Liver (tissue), 9 donors: Measurements from ENCODE around the gene KIF9. TPM values are rescaled to one million over a fixed set of nuclear protein-coding genes. Genes with fewer than 3 reads are reported as not detected.

Source experiments
- DNase-seq: peaks from one replicate; pipeline ENCODE4 v3.0.0-alpha.2; 2017; ENCODE audit warnings: low spot score
- H3K27ac ChIP-seq, 2 donors: one replicate each; pipeline ENCODE4 v1.7.0; 2013; ENCODE audit warnings: inconsistent platforms in 2 of 2, low read length in 2 of 2, control low read depth in 1 of 2, low read depth in 1 of 2, mild to moderate bottlenecking in 1 of 2
- H3K27me3 ChIP-seq, 4 donors: one replicate each; pipeline versions ENCODE4 v1.6.1 to v1.7.0; 2013; ENCODE audit warnings: low read length in 3 of 4, inconsistent platforms in 1 of 4, mild to moderate bottlenecking in 1 of 4, moderate library complexity in 1 of 4; ENCODE audit not compliant: control insufficient read depth in 4 of 4, insufficient read depth in 4 of 4
- H3K36me3 ChIP-seq, 4 donors: one replicate each; pipeline versions ENCODE4 v1.6.1 to v1.7.0; 2013; ENCODE audit warnings: low read length in 3 of 4, mild to moderate bottlenecking in 3 of 4, low read depth in 1 of 4, moderate library complexity in 1 of 4; ENCODE audit not compliant: control insufficient read depth in 4 of 4, insufficient read depth in 3 of 4
- H3K4me1 ChIP-seq, 4 donors: one replicate each; pipeline versions ENCODE4 v1.6.1 to v1.7.0; 2013; ENCODE audit warnings: low read length in 3 of 4, mild to moderate bottlenecking in 3 of 4, moderate library complexity in 1 of 4; ENCODE audit not compliant: control insufficient read depth in 4 of 4, insufficient read depth in 4 of 4
- H3K4me3 ChIP-seq, 3 donors: one replicate each; pipeline versions ENCODE4 v1.6.1 to v1.7.0; 2013; ENCODE audit warnings: low read length in 3 of 3, control low read depth in 1 of 3, low read depth in 1 of 3, mild to moderate bottlenecking in 1 of 3
- H3K9ac ChIP-seq, 2 donors: one replicate each; pipeline ENCODE4 v1.7.0; 2013; ENCODE audit warnings: low read length in 2 of 2, mild to moderate bottlenecking in 2 of 2, moderate library complexity in 2 of 2, control low read depth in 1 of 2, low read depth in 1 of 2
- H3K9me3 ChIP-seq, 4 donors: one replicate each; pipeline versions ENCODE4 v1.6.1 to v1.7.0; 2013; ENCODE audit warnings: low read length in 3 of 4; ENCODE audit not compliant: control insufficient read depth in 4 of 4
- EGR1 ChIP-seq, 2 donors: IDR thresholded peaks; 2 replicates each; pipeline ENCODE4 v1.6.1; 2016 to 2018; ENCODE audit warnings: antibody characterized with exemption in 2 of 2, low read depth in 2 of 2
- FOXA2 ChIP-seq: IDR thresholded peaks from 2 replicates; pipeline ENCODE4 v1.6.1; 2016; ENCODE audit warnings: antibody characterized with exemption
- HNF4A ChIP-seq, 2 donors: conservative IDR thresholded peaks; 2 replicates each; pipeline ENCODE4 v1.6.1; 2016; ENCODE audit warnings: antibody characterized with exemption in 2 of 2, mild to moderate bottlenecking in 2 of 2
- HNF4G ChIP-seq: IDR thresholded peaks from 2 replicates; pipeline ENCODE4 v1.6.1; 2016; ENCODE audit warnings: antibody characterized with exemption
- JUND ChIP-seq, 2 donors: IDR thresholded peaks; 2 replicates each; pipeline ENCODE4 v1.6.1; 2016; ENCODE audit warnings: antibody characterized with exemption in 2 of 2
- NR2F2 ChIP-seq: IDR thresholded peaks from 2 replicates; pipeline ENCODE4 v1.6.1; 2016; ENCODE audit warnings: antibody characterized with exemption
- RAD21 ChIP-seq, 2 donors: IDR thresholded peaks; 2 replicates each; pipeline ENCODE4 v1.6.1; 2016; ENCODE audit warnings: antibody characterized with exemption in 2 of 2, mild to moderate bottlenecking in 2 of 2
- RXRA ChIP-seq, 2 donors: IDR thresholded peaks; 2 replicates each; pipeline ENCODE4 v1.6.1; 2017 to 2018; ENCODE audit warnings: antibody characterized with exemption in 2 of 2, mild to moderate bottlenecking in 1 of 2
- SP1 ChIP-seq: IDR thresholded peaks from 2 replicates; pipeline ENCODE4 v1.6.1; 2018; ENCODE audit warnings: antibody characterized with exemption, mild to moderate bottlenecking
- TAF1 ChIP-seq: conservative IDR thresholded peaks from 2 replicates; pipeline ENCODE4 v1.6.1; 2016; ENCODE audit warnings: antibody characterized with exemption, mild to moderate bottlenecking
- YY1 ChIP-seq: IDR thresholded peaks from 2 replicates; pipeline ENCODE4 v1.6.1; 2016; ENCODE audit warnings: antibody characterized with exemption, mild to moderate bottlenecking
- WGBS: extraction: QIAGEN DNeasy Blood & Tissue Kit; methylation state at CpG from one replicate; pipeline ENCODE4 v1.1.7; 2013; 5-methylcytosine and 5-hydroxymethylcytosine counted together
- polyA plus RNA-seq, 2 donors: library from polyadenylated mRNA; stranded (reverse) in 1 of 2; unstranded in 1 of 2; fragments of 200-250 nt in 1 of 2; fragments of >200 nt in 1 of 2; fragmentation: Nextera tagmentation in 1 of 2; extraction: Ambion mirVana in 1 of 2; gene quantifications; one replicate each; pipeline versions ENCODE4 v1.2.1 to v1.2.3, GENCODE V29; 2013 to 2015
- total RNA-seq, 2 donors: library from RNA; depleted of rRNA; stranded (reverse); fragments of >200 nt; gene quantifications; one replicate each; pipeline ENCODE4 v1.2.3, GENCODE V29; 2014
- TF ChIP-seq, protein P1 (sequence below): fragments of 150-350 bp; IDR thresholded peaks from 2 replicates; pipeline ENCODE4 v1.5.1; 2017; ENCODE audit warnings: improper control_type of control experiment, low read depth, low read length; ENCODE audit not compliant: missing input control
- TF ChIP-seq, protein P2 (sequence below): IDR thresholded peaks from 2 replicates; pipeline ENCODE4 v1.6.1; 2016; ENCODE audit warnings: antibody characterized with exemption
- TF ChIP-seq, protein P3 (sequence below): IDR thresholded peaks from 2 replicates; pipeline ENCODE4 v1.6.1; 2016; ENCODE audit warnings: antibody characterized with exemption
- TF ChIP-seq, protein P4 (sequence below): IDR thresholded peaks from 2 replicates; pipeline ENCODE4 v1.6.1; 2016; ENCODE audit warnings: antibody characterized with exemption
- donor health status: healthy.
- donor health status: healthy.
- donor health status: healthy.
- donor health status: healthy.
- donor health status: healthy.

The KIF9 gene
- total and polyA plus RNA-seq, 4 donors = 2.3 to 4.5 (median 3.1) TPM

DNA sequence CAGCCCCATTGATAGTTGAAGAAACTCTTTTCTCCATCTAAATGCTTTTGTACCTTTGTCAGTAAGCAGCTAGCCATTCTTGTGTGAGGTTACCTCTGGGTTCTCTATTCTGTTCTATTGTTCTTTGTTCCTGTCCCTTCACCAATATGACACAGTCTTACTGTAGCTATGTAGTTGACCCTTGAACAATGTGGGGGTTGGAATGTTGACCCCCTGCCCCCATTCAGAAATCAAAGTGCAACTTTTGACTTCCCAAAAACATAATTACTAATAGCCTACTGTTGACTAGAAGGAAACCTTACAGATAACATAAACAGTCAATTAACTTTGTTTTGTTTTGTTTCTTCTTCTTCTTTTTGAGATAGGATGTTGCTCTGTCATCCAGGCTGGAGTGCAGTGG is 18.9 kb upstream of the KIF9 start (continued):
- TF ChIP-seq, protein P1, sequence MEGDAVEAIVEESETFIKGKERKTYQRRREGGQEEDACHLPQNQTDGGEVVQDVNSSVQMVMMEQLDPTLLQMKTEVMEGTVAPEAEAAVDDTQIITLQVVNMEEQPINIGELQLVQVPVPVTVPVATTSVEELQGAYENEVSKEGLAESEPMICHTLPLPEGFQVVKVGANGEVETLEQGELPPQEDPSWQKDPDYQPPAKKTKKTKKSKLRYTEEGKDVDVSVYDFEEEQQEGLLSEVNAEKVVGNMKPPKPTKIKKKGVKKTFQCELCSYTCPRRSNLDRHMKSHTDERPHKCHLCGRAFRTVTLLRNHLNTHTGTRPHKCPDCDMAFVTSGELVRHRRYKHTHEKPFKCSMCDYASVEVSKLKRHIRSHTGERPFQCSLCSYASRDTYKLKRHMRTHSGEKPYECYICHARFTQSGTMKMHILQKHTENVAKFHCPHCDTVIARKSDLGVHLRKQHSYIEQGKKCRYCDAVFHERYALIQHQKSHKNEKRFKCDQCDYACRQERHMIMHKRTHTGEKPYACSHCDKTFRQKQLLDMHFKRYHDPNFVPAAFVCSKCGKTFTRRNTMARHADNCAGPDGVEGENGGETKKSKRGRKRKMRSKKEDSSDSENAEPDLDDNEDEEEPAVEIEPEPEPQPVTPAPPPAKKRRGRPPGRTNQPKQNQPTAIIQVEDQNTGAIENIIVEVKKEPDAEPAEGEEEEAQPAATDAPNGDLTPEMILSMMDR = no peak
- TF ChIP-seq YY1 (no peak), FOXA2 (no peak), SP1 (no peak), RXRA (IDR thresholded peaks at IDR 0.05) (no peak), EGR1 (IDR thresholded peaks at IDR 0.05; ENCODE audit: low read depth in 2 of 2) (no peak), HNF4A (conservative IDR thresholded peaks at IDR 0.05) (no peak)
- TF ChIP-seq, protein P2, sequence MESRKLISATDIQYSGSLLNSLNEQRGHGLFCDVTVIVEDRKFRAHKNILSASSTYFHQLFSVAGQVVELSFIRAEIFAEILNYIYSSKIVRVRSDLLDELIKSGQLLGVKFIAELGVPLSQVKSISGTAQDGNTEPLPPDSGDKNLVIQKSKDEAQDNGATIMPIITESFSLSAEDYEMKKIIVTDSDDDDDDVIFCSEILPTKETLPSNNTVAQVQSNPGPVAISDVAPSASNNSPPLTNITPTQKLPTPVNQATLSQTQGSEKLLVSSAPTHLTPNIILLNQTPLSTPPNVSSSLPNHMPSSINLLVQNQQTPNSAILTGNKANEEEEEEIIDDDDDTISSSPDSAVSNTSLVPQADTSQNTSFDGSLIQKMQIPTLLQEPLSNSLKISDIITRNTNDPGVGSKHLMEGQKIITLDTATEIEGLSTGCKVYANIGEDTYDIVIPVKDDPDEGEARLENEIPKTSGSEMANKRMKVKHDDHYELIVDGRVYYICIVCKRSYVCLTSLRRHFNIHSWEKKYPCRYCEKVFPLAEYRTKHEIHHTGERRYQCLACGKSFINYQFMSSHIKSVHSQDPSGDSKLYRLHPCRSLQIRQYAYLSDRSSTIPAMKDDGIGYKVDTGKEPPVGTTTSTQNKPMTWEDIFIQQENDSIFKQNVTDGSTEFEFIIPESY = no peak

DNA sequence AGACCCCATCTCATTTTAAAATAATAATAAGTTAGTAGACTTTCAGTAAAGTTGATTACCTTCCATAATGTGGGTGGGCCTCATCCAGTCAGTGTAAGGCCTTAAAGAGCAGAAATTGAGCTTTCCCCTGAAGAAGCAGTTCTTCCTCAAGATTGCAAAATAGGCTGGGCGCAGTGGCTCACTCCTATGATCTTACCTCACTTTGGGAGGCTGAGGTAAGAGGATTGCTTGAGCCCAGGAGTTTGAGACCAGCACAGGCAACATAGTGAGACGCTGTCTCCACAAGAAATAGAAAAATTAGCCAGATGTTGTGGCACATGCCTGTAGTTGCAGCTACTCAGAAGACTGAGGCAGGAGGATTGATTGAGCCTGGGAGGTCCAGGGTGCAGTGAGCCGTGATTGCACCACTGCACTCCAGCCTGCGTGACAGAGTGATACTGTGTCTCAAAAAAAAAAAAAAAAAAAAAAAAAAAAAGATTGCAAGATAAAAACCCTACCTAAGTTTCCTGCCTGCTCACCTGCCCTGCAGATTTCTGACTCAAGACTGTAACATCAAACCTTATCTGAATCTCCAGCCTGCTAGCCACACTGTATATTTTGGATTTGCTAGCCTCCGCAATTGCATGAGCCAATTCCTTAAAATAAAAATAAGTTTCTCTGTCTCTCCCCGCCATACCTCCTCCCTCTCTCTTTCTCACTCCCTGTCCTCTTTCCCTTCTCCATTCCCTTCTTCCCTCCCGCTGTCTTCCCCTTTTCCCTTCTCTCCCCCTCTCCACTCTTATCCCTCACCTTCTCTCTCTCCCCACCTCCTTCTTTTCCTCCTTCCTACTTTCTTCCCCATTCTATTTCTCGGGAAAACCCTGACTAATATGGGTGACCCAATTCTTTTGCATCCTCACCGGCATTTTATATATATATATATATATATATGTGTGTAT is 17.1 kb upstream of the KIF9 start:
- Histone ChIP-seq H3K4me1 (no peaks in the 10 kb centered on the region), H3K27me3 (no peaks in the 10 kb centered on the region), H3K36me3 (peaks cover 0 to 7% (median 2%) of the 10 kb centered on the region in 4 donors), H3K4me3 (no peak overlapping the region), H3K9ac (no peak overlapping the region), H3K9me3 (no peaks in the 10 kb centered on the region), H3K27ac (no peak overlapping the region)
- DNase-seq = no peak
- 90% methylated on average over 9 of the region's 9 CpGs for WGBS
- TF ChIP-seq JUND (IDR thresholded peaks at IDR 0.05) (no peak), SP1 (no peak), EGR1 (IDR thresholded peaks at IDR 0.05; ENCODE audit: low read depth in 2 of 2) (no peak), HNF4G (no peak), RAD21 (IDR thresholded peaks at IDR 0.05) (no peak), RXRA (IDR thresholded peaks at IDR 0.05) (no peak), FOXA2 (no peak)
- TF ChIP-seq, protein P2 = no peak
- TF ChIP-seq, protein P3, sequence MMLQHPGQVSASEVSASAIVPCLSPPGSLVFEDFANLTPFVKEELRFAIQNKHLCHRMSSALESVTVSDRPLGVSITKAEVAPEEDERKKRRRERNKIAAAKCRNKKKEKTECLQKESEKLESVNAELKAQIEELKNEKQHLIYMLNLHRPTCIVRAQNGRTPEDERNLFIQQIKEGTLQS = no peak

DNA sequence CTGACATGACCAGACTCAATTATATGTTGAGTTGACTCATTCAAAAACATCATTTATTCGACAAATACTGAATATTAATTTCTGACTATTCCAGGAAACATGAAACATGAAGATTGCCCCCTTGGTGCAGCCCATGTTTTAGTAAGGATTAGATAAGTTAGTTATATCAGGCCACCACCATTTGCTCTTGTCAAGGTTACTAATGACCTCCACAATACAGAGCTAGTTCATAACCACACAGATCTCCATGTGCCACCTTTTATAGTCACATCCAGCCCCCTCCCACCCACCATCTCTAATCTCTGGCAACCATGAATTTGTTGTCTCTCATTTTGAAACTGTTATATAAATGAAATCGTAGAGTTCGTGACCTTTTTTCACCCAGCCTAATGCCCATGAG is 15.8 kb upstream of the KIF9 start:
- peaks cover 0 to 7% (median 2%) of the 10 kb centered on the region in 4 donors for H3K36me3 ChIP-seq
- H3K4me1 ChIP-seq = no peaks in the 10 kb centered on the region
- no peak overlapping the region for H3K27ac ChIP-seq
- H3K9me3 ChIP-seq = no peaks in the 10 kb centered on the region
- DNase-seq = no peak
- H3K27me3 ChIP-seq = no peaks in the 10 kb centered on the region
- WGBS = 90% methylated on average over 3 of the region's 3 CpGs
- H3K9ac ChIP-seq = no peak overlapping the region
- H3K4me3 ChIP-seq = no peak overlapping the region
- TF ChIP-seq, protein P3 = no peak
- TF ChIP-seq FOXA2 = no peak
- TF ChIP-seq, protein P1 = no peak
- TF ChIP-seq, protein P2 = no peak
- TF ChIP-seq NR2F2 = no peak
- no peak for TF ChIP-seq EGR1 (IDR thresholded peaks at IDR 0.05; ENCODE audit: low read depth in 2 of 2)
- TF ChIP-seq, protein P4, sequence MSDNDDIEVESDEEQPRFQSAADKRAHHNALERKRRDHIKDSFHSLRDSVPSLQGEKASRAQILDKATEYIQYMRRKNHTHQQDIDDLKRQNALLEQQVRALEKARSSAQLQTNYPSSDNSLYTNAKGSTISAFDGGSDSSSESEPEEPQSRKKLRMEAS = no peak
- TF ChIP-seq TAF1 = no peak
- no peak for TF ChIP-seq YY1
